ENCODE measurements around the gene DCUN1D4.

DCUN1D4 gene

DNA sequence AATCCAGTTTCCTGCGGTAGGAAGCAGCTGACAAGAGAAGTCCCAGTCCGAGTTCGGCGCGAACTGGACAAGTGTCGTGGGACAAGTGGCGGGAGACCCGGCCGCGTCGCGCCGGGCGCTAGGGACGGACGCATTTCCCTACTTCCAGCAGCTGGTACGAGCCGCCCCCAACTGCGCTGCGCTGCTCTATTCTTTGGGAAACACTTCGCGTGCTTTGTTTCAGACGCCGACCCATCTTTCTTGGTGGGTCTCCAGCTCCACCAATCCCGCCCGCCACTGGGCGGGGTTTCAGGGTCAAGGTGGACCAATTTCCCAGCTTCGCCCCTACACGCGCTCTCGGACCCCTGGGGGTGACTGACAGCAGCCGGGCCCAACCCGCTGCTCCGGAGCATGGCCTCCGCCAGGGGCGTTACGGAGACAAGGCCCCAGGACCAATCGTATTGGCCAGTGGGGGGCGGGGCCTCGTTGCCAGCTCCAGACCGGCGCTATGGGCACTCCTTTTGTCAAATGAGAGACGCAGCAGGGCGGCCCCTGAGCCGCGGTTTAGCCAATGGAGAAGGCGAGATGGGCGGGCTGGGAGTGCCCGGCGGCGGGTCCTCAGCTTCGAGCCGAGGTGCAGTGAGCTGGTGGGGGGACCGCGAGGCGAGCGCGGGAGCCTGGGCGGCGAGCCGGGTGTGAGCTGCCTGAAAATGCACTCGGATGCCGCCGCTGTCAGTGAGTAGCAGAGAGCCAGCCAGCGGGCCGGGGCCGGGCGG, at the start of gene DCUN1D4:
Gene DCUN1D4, plus strand, starts transcription at position 600 of the 755 bp plus-strand sequence. Its CDS starts 90 bp downstream, at position 690.
- TF ChIP-seq, protein P1, sequence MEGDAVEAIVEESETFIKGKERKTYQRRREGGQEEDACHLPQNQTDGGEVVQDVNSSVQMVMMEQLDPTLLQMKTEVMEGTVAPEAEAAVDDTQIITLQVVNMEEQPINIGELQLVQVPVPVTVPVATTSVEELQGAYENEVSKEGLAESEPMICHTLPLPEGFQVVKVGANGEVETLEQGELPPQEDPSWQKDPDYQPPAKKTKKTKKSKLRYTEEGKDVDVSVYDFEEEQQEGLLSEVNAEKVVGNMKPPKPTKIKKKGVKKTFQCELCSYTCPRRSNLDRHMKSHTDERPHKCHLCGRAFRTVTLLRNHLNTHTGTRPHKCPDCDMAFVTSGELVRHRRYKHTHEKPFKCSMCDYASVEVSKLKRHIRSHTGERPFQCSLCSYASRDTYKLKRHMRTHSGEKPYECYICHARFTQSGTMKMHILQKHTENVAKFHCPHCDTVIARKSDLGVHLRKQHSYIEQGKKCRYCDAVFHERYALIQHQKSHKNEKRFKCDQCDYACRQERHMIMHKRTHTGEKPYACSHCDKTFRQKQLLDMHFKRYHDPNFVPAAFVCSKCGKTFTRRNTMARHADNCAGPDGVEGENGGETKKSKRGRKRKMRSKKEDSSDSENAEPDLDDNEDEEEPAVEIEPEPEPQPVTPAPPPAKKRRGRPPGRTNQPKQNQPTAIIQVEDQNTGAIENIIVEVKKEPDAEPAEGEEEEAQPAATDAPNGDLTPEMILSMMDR (IDR thresholded peaks at IDR 0.05; ENCODE audit: insufficient read depth, low read depth, low read length, missing control alignments): peak; percentile 28
- DNase-seq (ENCODE audit: low read depth): peak; percentile 100
- H3K4me3 ChIP-seq (ENCODE audit: low read depth, low read length): peak within 1 kb of the TSS; percentile 89

DNA sequence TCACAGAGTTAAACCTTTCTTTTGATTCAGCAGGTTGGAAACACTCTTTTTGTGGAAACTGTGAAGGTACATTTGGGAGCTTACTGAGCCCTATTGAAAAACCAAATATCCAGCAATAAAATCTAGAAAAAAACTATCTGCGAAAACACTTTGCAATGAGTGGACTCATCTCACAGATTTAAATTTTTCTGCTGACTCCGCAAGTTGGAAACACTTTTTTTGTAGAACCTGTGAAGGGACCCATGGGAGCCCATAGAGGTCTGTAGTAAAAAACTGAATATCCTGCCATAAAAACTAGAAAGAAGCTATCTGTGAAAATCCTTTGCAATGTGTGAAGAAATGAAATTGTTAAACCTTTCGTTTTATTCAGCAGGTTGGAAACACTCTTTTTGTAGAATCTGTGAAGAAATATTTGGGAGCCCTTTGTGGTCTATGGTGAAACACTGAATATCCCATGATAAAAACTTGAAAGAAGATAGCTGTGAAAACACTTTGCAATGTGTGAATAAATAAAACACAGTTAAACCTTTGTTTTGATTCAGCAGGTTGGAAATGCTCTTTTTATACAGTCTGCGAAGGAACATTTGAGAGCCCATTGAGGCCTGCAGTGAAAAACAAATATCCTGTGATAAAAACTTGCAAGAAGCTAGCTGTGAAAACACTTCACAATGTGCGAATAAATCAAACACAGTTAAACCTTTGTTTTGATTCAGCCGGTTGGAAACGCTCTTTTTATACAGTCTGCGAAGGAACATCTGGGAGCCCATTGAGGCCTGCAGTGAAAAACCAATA, 22.3 kb upstream of the DCUN1D4 start:
- H3K4me3 ChIP-seq (ENCODE audit: low read depth, low read length): no peak overlapping the region
- no peak for DNase-seq (ENCODE audit: low read depth)
- TF ChIP-seq, protein P1 (IDR thresholded peaks at IDR 0.05; ENCODE audit: insufficient read depth, low read depth, low read length, missing control alignments): no peak

DNA sequence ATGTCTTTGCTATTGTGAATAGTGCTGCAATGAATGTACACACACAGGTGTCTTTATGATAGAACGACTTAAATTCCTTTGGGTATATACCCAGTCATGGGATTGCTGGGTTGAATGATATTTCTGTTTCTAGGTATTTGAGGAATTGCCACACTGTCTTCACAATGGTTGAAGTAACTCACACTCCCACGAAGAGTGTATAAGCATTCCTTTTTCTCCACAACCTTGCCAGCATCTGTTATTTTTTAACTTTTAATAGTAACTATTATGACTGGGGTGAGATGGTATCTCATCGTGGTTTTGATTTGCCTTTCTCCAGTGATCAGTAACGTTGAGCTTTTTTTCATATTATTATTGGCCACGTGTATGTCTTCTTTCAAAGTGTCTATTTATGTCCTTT, 17.6 kb upstream of the DCUN1D4 start:
- no peak for DNase-seq (ENCODE audit: low read depth)
- no peak overlapping the region for H3K4me3 ChIP-seq (ENCODE audit: low read depth, low read length)
- TF ChIP-seq, protein P1 (IDR thresholded peaks at IDR 0.05; ENCODE audit: insufficient read depth, low read depth, low read length, missing control alignments): no peak

DNA sequence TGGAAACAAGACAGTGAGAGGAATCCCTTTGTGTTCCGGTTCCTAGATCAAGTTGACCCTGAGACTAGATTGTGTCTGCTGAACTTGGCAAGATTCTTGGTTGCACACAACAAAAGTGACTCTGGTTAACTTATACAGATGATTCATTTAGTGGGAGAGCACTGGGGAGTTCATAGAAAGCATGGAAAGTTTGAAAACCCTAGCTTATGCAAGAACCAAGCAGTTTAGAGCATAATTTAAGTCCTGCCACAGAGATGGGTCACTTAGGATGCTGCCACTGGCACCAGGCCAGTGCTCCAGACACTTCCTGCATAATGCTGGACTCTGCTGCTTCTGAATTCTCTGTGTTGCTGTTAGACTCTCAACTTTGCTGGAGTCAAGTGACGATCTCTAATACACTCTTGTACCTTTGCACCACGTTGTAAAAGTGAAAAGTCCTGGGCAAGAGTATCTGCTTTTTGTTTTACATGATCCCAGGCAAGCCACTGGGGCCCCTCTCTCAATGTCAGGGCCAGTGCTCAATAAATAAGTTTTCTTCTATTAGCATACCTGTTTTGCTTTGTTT, 12.7 kb upstream of the DCUN1D4 start:
- TF ChIP-seq, protein P1 (IDR thresholded peaks at IDR 0.05; ENCODE audit: insufficient read depth, low read depth, low read length, missing control alignments): no peak
- DNase-seq (ENCODE audit: low read depth): no peak
- H3K4me3 ChIP-seq (ENCODE audit: low read depth, low read length): no peak overlapping the region

DNA sequence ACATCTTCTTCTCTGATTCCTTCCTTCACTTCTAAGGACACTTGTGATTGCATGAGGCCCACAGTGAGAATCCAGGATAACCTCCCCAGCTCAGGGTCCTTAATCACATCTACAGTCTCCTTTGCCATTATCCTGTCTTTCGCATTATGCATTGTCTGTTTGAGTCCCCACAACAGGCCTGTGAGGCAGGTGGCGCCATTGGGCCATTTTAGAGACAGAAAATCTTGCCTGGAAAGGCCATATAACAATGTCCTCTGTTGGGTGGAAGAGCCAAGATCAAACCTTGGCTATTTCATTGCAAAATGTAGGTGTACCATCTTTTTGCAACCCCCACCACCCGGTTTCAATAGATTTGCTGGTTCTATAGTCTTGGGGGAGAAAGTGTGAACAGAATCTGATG, 11.8 kb upstream of the DCUN1D4 start:
- no peak overlapping the region for H3K4me3 ChIP-seq (ENCODE audit: low read depth, low read length)
- DNase-seq (ENCODE audit: low read depth): peak; percentile 54
- TF ChIP-seq, protein P1 (IDR thresholded peaks at IDR 0.05; ENCODE audit: insufficient read depth, low read depth, low read length, missing control alignments): peak; percentile 70

DNA sequence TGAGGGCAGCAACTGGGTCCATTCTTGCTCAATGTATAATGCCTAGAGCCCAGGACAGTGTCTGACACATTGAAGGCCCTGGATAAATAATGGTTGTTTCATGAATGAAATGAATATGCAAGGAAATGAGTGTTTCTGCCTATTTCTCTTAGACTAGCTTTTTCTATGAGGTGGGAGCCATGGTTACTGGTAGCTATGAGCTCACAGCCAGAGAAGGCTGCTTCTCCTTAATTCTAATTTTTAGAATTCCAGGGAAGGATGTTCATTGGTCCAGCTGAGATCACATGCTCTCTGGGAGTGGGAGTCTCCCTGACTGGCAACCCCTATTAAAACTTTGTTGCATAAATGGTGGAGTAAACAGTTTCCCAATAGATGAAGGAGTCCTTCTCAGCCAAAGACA, 9.7 kb upstream of the DCUN1D4 start:
- TF ChIP-seq, protein P1 (IDR thresholded peaks at IDR 0.05; ENCODE audit: insufficient read depth, low read depth, low read length, missing control alignments): no peak
- no peak for DNase-seq (ENCODE audit: low read depth)

More for the DNA sequence above, 9.7 kb upstream of the DCUN1D4 start:
- no peak overlapping the region for H3K4me3 ChIP-seq (ENCODE audit: low read depth, low read length)
